IMR-90 (cell line): Measurements from ENCODE around the gene NXN. TPM values are rescaled to one million over a fixed set of nuclear protein-coding genes. Genes with fewer than 3 reads are reported as not detected.

Experiments
- ATAC-seq: fragments of 200-7000 bp; cut with Tn5 transposase; 2 replicates; pipeline ENCODE4 v1.9.1; 2020; ENCODE audit warnings: low read depth, mild to moderate bottlenecking, moderate library complexity
- BruUV-seq: library from RNA; stranded (reverse); fragments of 400-500 nt; replicated peaks from 2 replicates; lab custom pipeline; 2021; lab: Mats Ljungman, UMichigan
- CTCF ChIA-PET: fragments of 300-600 bp; formaldehyde crosslinking; extraction: SDS; loops from one replicate; lab custom pipeline; 2021; ENCODE audit warnings: antibody characterized with exemption; lab: Yijun Ruan, JAX
- POLR2A ChIA-PET: fragments of 300-600 bp; sonication (Branson Sonifier 250); formaldehyde crosslinking; loops from one replicate; lab custom pipeline; 2022; ENCODE audit warnings: antibody characterized with exemption; ENCODE audit not compliant: unreplicated experiment; lab: Charles Lee
- DNase-seq: peaks from one replicate; pipeline ENCODE4 v3.0.0; 2013
- H2AFZ ChIP-seq: replicated peaks from 2 replicates; pipeline ENCODE3; 2013; ENCODE audit warnings: low read length, mild to moderate bottlenecking; ENCODE audit not compliant: poor library complexity
- H2AK5ac ChIP-seq: 2 replicates; pipeline ENCODE4 v1.6.1; 2013; ENCODE audit warnings: low read depth, low read length, inconsistent platforms
- H2AK9ac ChIP-seq: replicated peaks from 2 replicates; pipeline ENCODE3; 2013; ENCODE audit warnings: mild to moderate bottlenecking, low read depth, low read length, moderate library complexity; ENCODE audit not compliant: poor library complexity
- H2BK120ac ChIP-seq: 2 replicates; pipeline ENCODE4 v1.6.1; 2013; ENCODE audit warnings: low read depth, low read length, inconsistent platforms
- H2BK15ac ChIP-seq: 3 replicates; pipeline ENCODE4 v1.6.1; 2013; ENCODE audit warnings: low read depth, low read length, inconsistent platforms
- H2BK20ac ChIP-seq: 2 replicates; pipeline ENCODE4 v1.6.1; 2013; ENCODE audit warnings: low read depth, mild to moderate bottlenecking, inconsistent platforms, low read length, moderate library complexity
- H2BK5ac ChIP-seq: 2 replicates; pipeline ENCODE4 v1.6.1; 2013; ENCODE audit warnings: mild to moderate bottlenecking, low read depth, low read length, inconsistent platforms; ENCODE audit not compliant: poor library complexity, severe bottlenecking
- H3K14ac ChIP-seq: replicated peaks from 2 replicates; pipeline ENCODE4 v1.6.1; 2013; ENCODE audit warnings: low read depth, low read length, inconsistent platforms
- H3K18ac ChIP-seq: 2 replicates; pipeline ENCODE4 v1.6.1; 2013; ENCODE audit warnings: low read depth, low read length, control low read depth
- H3K23ac ChIP-seq: 2 replicates; pipeline ENCODE4 v1.6.1; 2013; ENCODE audit warnings: low read depth, low read length, inconsistent platforms
- H3K27ac ChIP-seq: 2 replicates; pipeline ENCODE4 v1.5.1; 2013; ENCODE audit warnings: mild to moderate bottlenecking, control low read depth, low read length; ENCODE audit not compliant: insufficient read depth
- H3K27me3 ChIP-seq: 2 replicates; pipeline ENCODE4 v1.6.1; 2013; ENCODE audit warnings: low read length; ENCODE audit not compliant: control insufficient read depth, insufficient read depth
- H3K36me3 ChIP-seq: 2 replicates; pipeline ENCODE4 v1.6.1; 2013; ENCODE audit warnings: low read length, mixed read lengths; ENCODE audit not compliant: control insufficient read depth, insufficient read depth
- H3K4ac ChIP-seq: 2 replicates; pipeline ENCODE4 v1.6.1; 2013; ENCODE audit warnings: low read depth, low read length, inconsistent platforms
- H3K4me1 ChIP-seq: 2 replicates; pipeline ENCODE4 v1.6.1; 2013; ENCODE audit warnings: low read length, mixed read lengths; ENCODE audit not compliant: control insufficient read depth, insufficient read depth
- H3K4me2 ChIP-seq: 2 replicates; pipeline ENCODE4 v1.6.1; 2013; ENCODE audit warnings: low read depth, mild to moderate bottlenecking, control low read depth, low read length, moderate library complexity
- H3K4me3 ChIP-seq: 2 replicates; pipeline ENCODE4 v1.5.1; 2013; ENCODE audit warnings: low read depth, mild to moderate bottlenecking, control low read depth, low read length, moderate library complexity; ENCODE audit not compliant: insufficient read depth
- H3K56ac ChIP-seq: 2 replicates; pipeline ENCODE4 v1.6.1; 2013; ENCODE audit warnings: low read length, inconsistent platforms; ENCODE audit not compliant: insufficient read depth; ENCODE audit errors: extremely low read depth
- H3K79me1 ChIP-seq, 2 experiments: 2 replicates each; pipeline ENCODE4 v1.6.1; 2013; ENCODE audit warnings: low read length in 2 of 2, inconsistent platforms in 1 of 2, low read depth in 1 of 2
- H3K9ac ChIP-seq: 2 replicates; pipeline ENCODE4 v1.6.1; 2013; ENCODE audit warnings: low read depth, low read length, control low read depth
- H3K9me1 ChIP-seq: 2 replicates; pipeline ENCODE4 v1.6.1; 2013; ENCODE audit warnings: low read length, inconsistent platforms; ENCODE audit not compliant: insufficient read depth
- H3K9me3 ChIP-seq: 2 replicates; pipeline ENCODE4 v1.6.1; 2013; ENCODE audit warnings: low read length; ENCODE audit not compliant: control insufficient read depth, insufficient read depth
- H4K20me1 ChIP-seq: 2 replicates; pipeline ENCODE4 v1.6.1; 2013; ENCODE audit warnings: low read length, inconsistent platforms; ENCODE audit not compliant: insufficient read depth
- H4K5ac ChIP-seq: 2 replicates; pipeline ENCODE4 v1.6.1; 2013; ENCODE audit warnings: mild to moderate bottlenecking, low read depth, low read length, control low read depth
- H4K8ac ChIP-seq, 2 experiments: 2 replicates each; pipeline ENCODE4 v1.6.1; 2013; ENCODE audit warnings: low read depth in 2 of 2, low read length in 2 of 2, control low read depth in 1 of 2, inconsistent platforms in 1 of 2
- H4K91ac ChIP-seq: 2 replicates; pipeline ENCODE4 v1.6.1; 2013; ENCODE audit warnings: low read depth, low read length, inconsistent platforms; ENCODE audit not compliant: insufficient read depth
- BHLHE40 ChIP-seq: fragments of 150-350 bp; IDR thresholded peaks from 2 replicates; pipeline ENCODE4 v1.6.1; 2016; ENCODE audit warnings: mild to moderate bottlenecking, low read depth, low read length
- CEBPB ChIP-seq: IDR thresholded peaks from 2 replicates; pipeline ENCODE4 v1.6.1; 2012; ENCODE audit warnings: low read depth, low read length, improper control_type of control experiment
- CHD1 ChIP-seq: IDR thresholded peaks from 2 replicates; pipeline ENCODE4 v1.6.1; 2012; ENCODE audit warnings: low read depth, low read length, improper control_type of control experiment
- FOS ChIP-seq: fragments of 150-350 bp; IDR thresholded peaks from 2 replicates; pipeline ENCODE4 v1.6.1; 2016; ENCODE audit warnings: low read depth, low read length
- MAZ ChIP-seq: IDR thresholded peaks from 2 replicates; pipeline ENCODE4 v1.6.1; 2012; ENCODE audit warnings: low read depth, mild to moderate bottlenecking, low read length, improper control_type of control experiment, moderate library complexity, borderline replicate concordance
- NFE2L2 ChIP-seq: fragments of 150-350 bp; IDR thresholded peaks from 2 replicates; pipeline ENCODE4 v1.6.1; 2016; ENCODE audit warnings: low read depth, mild to moderate bottlenecking, low read length
- POLR2A ChIP-seq: IDR thresholded peaks from 2 replicates; pipeline ENCODE4 v1.6.1; 2012; ENCODE audit warnings: mild to moderate bottlenecking, low read depth, low read length
- RAD21 ChIP-seq: IDR thresholded peaks from 2 replicates; pipeline ENCODE4 v1.6.1; 2012; ENCODE audit warnings: low read length, improper control_type of control experiment
- RCOR1 ChIP-seq: IDR thresholded peaks from 2 replicates; pipeline ENCODE4 v1.6.1; 2012; ENCODE audit warnings: mild to moderate bottlenecking, low read length, improper control_type of control experiment; ENCODE audit not compliant: insufficient replicate concordance
- RFX5 ChIP-seq: IDR thresholded peaks from 2 replicates; pipeline ENCODE4 v1.8.0; 2012; ENCODE audit warnings: low read depth, mild to moderate bottlenecking, low read length, moderate library complexity
- SMC3 ChIP-seq: fragments of 150-350 bp; IDR thresholded peaks from 2 replicates; pipeline ENCODE4 v1.6.1; 2016; ENCODE audit warnings: low read depth, mild to moderate bottlenecking, antibody characterized with exemption, low read length, moderate library complexity
- WGBS, 2 experiments: methylation state at CpG; one replicate each; pipeline versions ENCODE4 v1.1.5 to v1.1.7; 2013; ENCODE audit warnings: missing lambda C conversion rate in 2 of 2; ENCODE audit not compliant: insufficient read length in 1 of 2; ENCODE audit errors: extremely low coverage in 2 of 2; 5-methylcytosine and 5-hydroxymethylcytosine counted together
- dilution Hi-C: fragments of 300-500 bp; cut with HindIII; formaldehyde crosslinking; loops from one replicate; pipeline ENCODE4 v1.14.3; 2018; ENCODE audit warnings: low sequenced_read_pairs; ENCODE audit not compliant: unreplicated experiment
- in situ Hi-C: fragments of 300-500 bp; cut with MboI; formaldehyde crosslinking; loops from 3 replicates; pipeline ENCODE4 v1.14.3; 2019; ENCODE audit warnings: low sequenced_read_pairs, inconsistent platforms, mixed read lengths
- intact Hi-C: fragments of 100-400 bp; cut with micrococcal nuclease; formaldehyde crosslinking; loops from 2 replicates; pipeline ENCODE4 v1.10.0; 2022
- polyA plus RNA-seq, 3 experiments: library from polyadenylated mRNA; depleted of rRNA; stranded (reverse); fragments of >200 nt; gene quantifications; 2 replicates each; pipeline ENCODE4 v1.2.3, GENCODE V29; 2012; ENCODE audit warnings: low replicate concordance in 1 of 3
- total RNA-seq: library from RNA; depleted of rRNA; stranded (reverse); fragments of >200 nt; gene quantifications from 2 replicates; pipeline ENCODE4 v1.2.3, GENCODE V29; 2012
- TF ChIP-seq, protein P1 (sequence below): fragments of 150-350 bp; IDR thresholded peaks from 2 replicates; pipeline ENCODE4 v1.6.1; 2017; ENCODE audit warnings: mild to moderate bottlenecking, antibody characterized with exemption, low read length, low read depth
- TF ChIP-seq, protein P2 (sequence below): fragments of 150-350 bp; IDR thresholded peaks from 2 replicates; pipeline ENCODE4 v1.6.1; 2016; ENCODE audit warnings: low read depth, mild to moderate bottlenecking, low read length, moderate library complexity, borderline replicate concordance
- TF ChIP-seq, protein P3 (sequence below): conservative IDR thresholded peaks from 2 replicates; pipeline ENCODE4 v1.5.1; 2012; ENCODE audit warnings: mild to moderate bottlenecking, low read depth, low read length, improper control_type of control experiment

NXN gene
- total and polyA plus RNA-seq, 2 of the 4 experiments (the other 2 are of a cell fraction), result 52.5 to 116 TPM

DNA sequence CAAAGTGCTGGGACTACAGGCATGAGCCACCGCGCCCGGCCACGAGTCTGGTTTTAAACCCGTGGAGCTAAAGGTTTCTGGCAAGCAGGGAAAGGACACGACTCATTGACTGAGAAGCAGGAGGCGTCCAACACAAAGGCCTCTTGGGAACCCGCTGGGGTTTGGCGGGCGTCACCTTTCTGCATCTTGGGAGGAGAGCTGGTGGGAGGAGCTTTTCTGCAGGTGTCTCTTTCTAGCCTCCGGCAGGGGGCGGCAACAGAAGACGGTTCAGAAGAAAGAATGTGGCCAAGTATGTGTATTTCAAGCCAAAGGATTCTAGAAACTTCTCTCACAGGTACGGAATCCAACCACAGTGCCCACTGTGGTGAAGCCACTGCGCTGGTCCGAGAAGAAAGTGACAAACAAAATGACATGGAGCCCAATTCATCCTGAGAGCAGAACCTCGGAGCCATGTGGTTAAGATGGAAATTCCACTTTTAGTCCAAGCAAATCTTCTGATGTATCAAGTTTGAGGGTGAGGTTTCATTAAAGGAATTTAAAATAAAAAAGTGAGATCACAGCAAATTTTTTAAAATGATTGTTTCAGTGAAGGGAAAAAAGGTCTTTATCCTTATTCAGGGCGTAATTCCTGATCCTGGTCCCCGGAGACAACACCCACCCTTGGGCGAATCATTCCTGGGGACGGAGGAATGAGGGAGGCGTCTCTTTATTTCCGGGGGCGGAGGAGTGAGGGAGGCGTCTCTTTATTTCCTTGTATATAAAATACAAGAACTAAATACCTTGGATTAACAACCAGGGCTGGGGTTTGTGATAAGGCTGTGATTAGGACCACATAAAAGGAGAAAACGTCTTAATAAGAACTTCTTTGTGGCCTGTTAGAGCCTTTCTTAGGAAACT lies 99.8 kb downstream of the NXN start:
- Histone ChIP-seq H2AK5ac (peak overlapping the region; percentile 95), H2AK9ac (peak overlapping the region; percentile 71), H4K91ac (no peak overlapping the region), H3K36me3 (peaks cover 2% of the 10 kb centered on the region; the same call in 1 of the 2 replicates), H3K79me1 (peaks cover 48 to 80% of the 10 kb centered on the region in 2 experiments), H3K4ac (peak overlapping the region; percentile 77), H3K27me3 (no peaks in the 10 kb centered on the region), H2BK120ac (0 out of 2 replicates have a peak overlapping the region, but pooled peaks have one; percentile 53), H3K18ac (peak overlapping the region; percentile 27; the same call in 1 of the 2 replicates), H4K20me1 (peaks cover 74% of the 10 kb centered on the region), H3K23ac (no peak overlapping the region), H3K14ac (peak overlapping the region; percentile 86), H2BK20ac (peak overlapping the region; percentile 69; the same call in 1 of the 2 replicates), H3K27ac (peak overlapping the region; percentile 27; the same call in 1 of the 2 replicates), H4K5ac (no peak overlapping the region), H2BK15ac (peak overlapping the region; percentile 71; the same call in 1 of the 3 replicates), H3K56ac (no peak overlapping the region), H2BK5ac (no peak overlapping the region), H3K4me2 (no peak overlapping the region), H3K9me3 (no peaks in the 10 kb centered on the region), H3K4me3 (no peak overlapping the region), H3K4me1 (peaks cover 23% of the 10 kb centered on the region), H3K9me1 (peaks cover 29% of the 10 kb centered on the region), H2AFZ (peak overlapping the region; percentile 49), H4K8ac (peak overlapping the region; percentile 58 to 72; a peak in 2 of 4 replicates), H3K9ac (no peak overlapping the region)
- BruUV-seq, result no TSS peak
- DNase-seq, result peak; percentile 48
- ChIA-PET POLR2A (no interaction called here), CTCF (interaction anchor here (0.6 kb wide), 1 partner anchor 644 kb away, joined by 5 read pairs; no protein-coding TSS in a partner anchor)
- in situ Hi-C loops (no loop called here), dilution Hi-C loops (no loop called here), intact Hi-C loops (no loop called here)
- WGBS, 2 experiments, result no CpG with 5 or more reads among the region's 26 CpGs
- ATAC-seq, result peak; percentile 30
- TF ChIP-seq RAD21 (no peak), BHLHE40 (no peak), FOS (no peak), CHD1 (no peak), POLR2A (no peak), RFX5 (no peak), NFE2L2 (no peak), SMC3 (no peak), MAZ (no peak), RCOR1 (no peak), CEBPB (no peak)
- TF ChIP-seq, protein P1, sequence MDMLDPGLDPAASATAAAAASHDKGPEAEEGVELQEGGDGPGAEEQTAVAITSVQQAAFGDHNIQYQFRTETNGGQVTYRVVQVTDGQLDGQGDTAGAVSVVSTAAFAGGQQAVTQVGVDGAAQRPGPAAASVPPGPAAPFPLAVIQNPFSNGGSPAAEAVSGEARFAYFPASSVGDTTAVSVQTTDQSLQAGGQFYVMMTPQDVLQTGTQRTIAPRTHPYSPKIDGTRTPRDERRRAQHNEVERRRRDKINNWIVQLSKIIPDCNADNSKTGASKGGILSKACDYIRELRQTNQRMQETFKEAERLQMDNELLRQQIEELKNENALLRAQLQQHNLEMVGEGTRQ, result no peak
- TF ChIP-seq, protein P2, sequence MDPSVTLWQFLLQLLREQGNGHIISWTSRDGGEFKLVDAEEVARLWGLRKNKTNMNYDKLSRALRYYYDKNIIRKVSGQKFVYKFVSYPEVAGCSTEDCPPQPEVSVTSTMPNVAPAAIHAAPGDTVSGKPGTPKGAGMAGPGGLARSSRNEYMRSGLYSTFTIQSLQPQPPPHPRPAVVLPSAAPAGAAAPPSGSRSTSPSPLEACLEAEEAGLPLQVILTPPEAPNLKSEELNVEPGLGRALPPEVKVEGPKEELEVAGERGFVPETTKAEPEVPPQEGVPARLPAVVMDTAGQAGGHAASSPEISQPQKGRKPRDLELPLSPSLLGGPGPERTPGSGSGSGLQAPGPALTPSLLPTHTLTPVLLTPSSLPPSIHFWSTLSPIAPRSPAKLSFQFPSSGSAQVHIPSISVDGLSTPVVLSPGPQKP, result no peak
- TF ChIP-seq, protein P3, sequence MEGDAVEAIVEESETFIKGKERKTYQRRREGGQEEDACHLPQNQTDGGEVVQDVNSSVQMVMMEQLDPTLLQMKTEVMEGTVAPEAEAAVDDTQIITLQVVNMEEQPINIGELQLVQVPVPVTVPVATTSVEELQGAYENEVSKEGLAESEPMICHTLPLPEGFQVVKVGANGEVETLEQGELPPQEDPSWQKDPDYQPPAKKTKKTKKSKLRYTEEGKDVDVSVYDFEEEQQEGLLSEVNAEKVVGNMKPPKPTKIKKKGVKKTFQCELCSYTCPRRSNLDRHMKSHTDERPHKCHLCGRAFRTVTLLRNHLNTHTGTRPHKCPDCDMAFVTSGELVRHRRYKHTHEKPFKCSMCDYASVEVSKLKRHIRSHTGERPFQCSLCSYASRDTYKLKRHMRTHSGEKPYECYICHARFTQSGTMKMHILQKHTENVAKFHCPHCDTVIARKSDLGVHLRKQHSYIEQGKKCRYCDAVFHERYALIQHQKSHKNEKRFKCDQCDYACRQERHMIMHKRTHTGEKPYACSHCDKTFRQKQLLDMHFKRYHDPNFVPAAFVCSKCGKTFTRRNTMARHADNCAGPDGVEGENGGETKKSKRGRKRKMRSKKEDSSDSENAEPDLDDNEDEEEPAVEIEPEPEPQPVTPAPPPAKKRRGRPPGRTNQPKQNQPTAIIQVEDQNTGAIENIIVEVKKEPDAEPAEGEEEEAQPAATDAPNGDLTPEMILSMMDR, result no peak
